HL-60 (cell line): ENCODE measurements around the gene LAMA2.

Experiments used
- DNase-seq, 2 experiments: peaks; one replicate each; pipeline ENCODE4 v3.0.0-alpha.2; 2010 to 2020; ENCODE audit warnings: low read depth in 1 of 2, low spot score in 1 of 2
- H3K27ac ChIP-seq: fragments of 250-450 bp; sonication (Bioruptor Pico); replicated peaks from 2 replicates; pipeline ENCODE4 v1.5.1; 2020; ENCODE audit warnings: mild to moderate bottlenecking, moderate library complexity
- H3K27me3 ChIP-seq: fragments of 250-450 bp; sonication (Bioruptor Pico); 2 replicates; pipeline ENCODE4 v1.5.1; 2021; ENCODE audit warnings: mild to moderate bottlenecking, moderate library complexity; ENCODE audit not compliant: insufficient read depth, poor library complexity, severe bottlenecking
- H3K4me3 ChIP-seq: replicated peaks from 2 replicates; pipeline ENCODE4 v1.5.1; 2011; ENCODE audit warnings: mild to moderate bottlenecking, control low read depth, low read length; ENCODE audit not compliant: insufficient read depth
- CTCF ChIP-seq: IDR thresholded peaks from one replicate; pipeline ENCODE4 v1.5.1; 2011; ENCODE audit warnings: low read length, control low read depth, inconsistent platforms; ENCODE audit not compliant: insufficient read depth
- GABPA ChIP-seq: IDR thresholded peaks from 2 replicates; pipeline ENCODE4 v1.6.1; 2012; ENCODE audit warnings: low read depth
- POLR2AphosphoS5 ChIP-seq: IDR thresholded peaks from 2 replicates; pipeline ENCODE4 v1.6.1; 2012; ENCODE audit warnings: low read depth
- REST ChIP-seq: IDR thresholded peaks from 2 replicates; pipeline ENCODE4 v1.6.1; 2012; ENCODE audit warnings: low read depth; ENCODE audit not compliant: insufficient replicate concordance
- SPI1 ChIP-seq: IDR thresholded peaks from 2 replicates; pipeline ENCODE4 v1.6.1; 2012; ENCODE audit warnings: low read depth, mild to moderate bottlenecking, borderline replicate concordance

Gene LAMA2

GRCh38 chr6:129485746-129486145 lies 602.8 kb downstream of the LAMA2 start:
- no peak for DNase-seq
- H3K4me3 ChIP-seq, result no peak overlapping the region
- no peak for TF ChIP-seq CTCF
- TF ChIP-seq REST, result no peak
- no peak for TF ChIP-seq SPI1
- TF ChIP-seq GABPA, result no peak
- TF ChIP-seq POLR2AphosphoS5, result no peak
- no peak overlapping the region for H3K27ac ChIP-seq
- peaks cover 2% of the 10 kb centered on the region for H3K27me3 ChIP-seq

- no peak for DNase-seq
- Histone ChIP-seq H3K27ac (no peak overlapping the region), H3K27me3 (peaks cover 2% of the 10 kb centered on the region), H3K4me3 (no peak overlapping the region)
- TF ChIP-seq SPI1 (no peak), GABPA (no peak), REST (no peak), CTCF (no peak), POLR2AphosphoS5 (no peak)
Measured at GRCh38 chr6:129486327-129486726, 603.4 kb downstream of the LAMA2 start.

GRCh38 chr6:129488313-129488712 lies 605.4 kb downstream of the LAMA2 start:
- Histone ChIP-seq H3K27me3 (peaks cover 2% of the 10 kb centered on the region), H3K4me3 (no peak overlapping the region), H3K27ac (no peak overlapping the region)
- no peak for TF ChIP-seq GABPA
- no peak for TF ChIP-seq CTCF
- no peak for TF ChIP-seq POLR2AphosphoS5
- TF ChIP-seq REST, result no peak
- no peak for TF ChIP-seq SPI1
- DNase-seq, result no peak
